Measurements from ENCODE around the gene ICA1L. TPM values are rescaled to one million over a fixed set of nuclear protein-coding genes. Genes with fewer than 3 reads are reported as not detected.

ICA1L gene
- total RNA-seq, 1 donor from 2014 or later = 2.3 TPM

GRCh38 chr2:202818321-202818720 lies 53.2 kb downstream of the ICA1L start:
- no peak for DNase-seq
- no peak overlapping the region for H3K4me3 ChIP-seq
- no peaks in the 10 kb centered on the region for H3K36me3 ChIP-seq
- H3K27me3 ChIP-seq = no peaks in the 10 kb centered on the region
- intact Hi-C loops (cut with DNase I) = no loop called here
- H3K4me1 ChIP-seq = peaks cover 7% of the 10 kb centered on the region
- no peaks in the 10 kb centered on the region for H3K9me3 ChIP-seq
- ATAC-seq = no peak
- TF ChIP-seq, protein P1, sequence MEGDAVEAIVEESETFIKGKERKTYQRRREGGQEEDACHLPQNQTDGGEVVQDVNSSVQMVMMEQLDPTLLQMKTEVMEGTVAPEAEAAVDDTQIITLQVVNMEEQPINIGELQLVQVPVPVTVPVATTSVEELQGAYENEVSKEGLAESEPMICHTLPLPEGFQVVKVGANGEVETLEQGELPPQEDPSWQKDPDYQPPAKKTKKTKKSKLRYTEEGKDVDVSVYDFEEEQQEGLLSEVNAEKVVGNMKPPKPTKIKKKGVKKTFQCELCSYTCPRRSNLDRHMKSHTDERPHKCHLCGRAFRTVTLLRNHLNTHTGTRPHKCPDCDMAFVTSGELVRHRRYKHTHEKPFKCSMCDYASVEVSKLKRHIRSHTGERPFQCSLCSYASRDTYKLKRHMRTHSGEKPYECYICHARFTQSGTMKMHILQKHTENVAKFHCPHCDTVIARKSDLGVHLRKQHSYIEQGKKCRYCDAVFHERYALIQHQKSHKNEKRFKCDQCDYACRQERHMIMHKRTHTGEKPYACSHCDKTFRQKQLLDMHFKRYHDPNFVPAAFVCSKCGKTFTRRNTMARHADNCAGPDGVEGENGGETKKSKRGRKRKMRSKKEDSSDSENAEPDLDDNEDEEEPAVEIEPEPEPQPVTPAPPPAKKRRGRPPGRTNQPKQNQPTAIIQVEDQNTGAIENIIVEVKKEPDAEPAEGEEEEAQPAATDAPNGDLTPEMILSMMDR (IDR thresholded peaks at IDR 0.05) = no peak
- no peak overlapping the region for H3K27ac ChIP-seq

GRCh38 chr2:202817771-202818170 lies 53.8 kb downstream of the ICA1L start:
- no peak overlapping the region for H3K4me3 ChIP-seq
- no peaks in the 10 kb centered on the region for H3K27me3 ChIP-seq
- no peak for DNase-seq
- no peak for ATAC-seq
- TF ChIP-seq, protein P1 (IDR thresholded peaks at IDR 0.05) = no peak
- intact Hi-C loops (cut with DNase I) = no loop called here
- no peaks in the 10 kb centered on the region for H3K9me3 ChIP-seq
- peaks cover 7% of the 10 kb centered on the region for H3K4me1 ChIP-seq
- H3K27ac ChIP-seq = no peak overlapping the region
- H3K36me3 ChIP-seq = no peaks in the 10 kb centered on the region

DNA sequence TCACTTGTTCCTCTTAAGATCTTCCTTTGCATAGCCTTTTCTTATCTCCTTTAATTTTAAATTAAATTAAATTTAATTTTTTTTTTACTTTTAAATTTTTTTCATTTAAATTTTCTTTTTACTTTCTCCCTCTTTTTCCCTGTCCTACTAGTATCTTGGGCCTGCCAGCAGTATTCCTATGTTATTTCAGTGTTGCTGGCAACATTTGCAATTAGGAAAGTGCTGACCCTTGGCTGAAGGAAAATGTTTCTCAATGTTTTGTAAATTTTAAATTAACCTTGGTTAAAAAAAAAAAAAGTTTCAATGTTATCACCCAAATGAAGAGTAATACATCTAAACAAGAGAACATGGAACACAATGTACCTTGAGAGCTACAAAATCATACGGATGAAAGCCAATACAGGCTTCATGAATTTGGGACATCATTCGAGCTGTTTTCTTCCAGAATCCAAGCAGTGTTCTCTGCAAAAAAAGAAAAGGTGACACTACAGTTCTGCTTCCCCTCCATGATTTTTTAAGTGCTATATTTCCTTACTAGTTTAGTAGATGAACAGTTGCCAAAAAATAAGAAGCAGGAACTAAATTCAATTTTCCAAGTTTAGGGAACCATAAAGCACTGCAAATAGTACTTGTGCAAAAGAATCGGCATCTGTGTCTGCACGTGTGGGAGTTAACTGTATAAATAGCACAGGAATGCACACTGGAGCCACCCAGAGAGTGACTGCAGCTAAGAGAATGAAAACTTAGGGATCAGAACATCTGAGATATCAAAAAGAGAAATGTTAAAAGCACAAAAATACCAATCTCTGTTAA lies 55.8 kb downstream of the ICA1L start:
- TF ChIP-seq, protein P1 (IDR thresholded peaks at IDR 0.05) = no peak
- peaks cover 7% of the 10 kb centered on the region for H3K4me1 ChIP-seq
- peak overlapping the region; percentile 15 for H3K27ac ChIP-seq
- no peak overlapping the region for H3K4me3 ChIP-seq
- no peaks in the 10 kb centered on the region for H3K36me3 ChIP-seq
- no peaks in the 10 kb centered on the region for H3K9me3 ChIP-seq
- H3K27me3 ChIP-seq = no peaks in the 10 kb centered on the region
- DNase-seq (no peak), ATAC-seq (no peak)
- intact Hi-C loops (cut with DNase I) = no loop called here

DNA sequence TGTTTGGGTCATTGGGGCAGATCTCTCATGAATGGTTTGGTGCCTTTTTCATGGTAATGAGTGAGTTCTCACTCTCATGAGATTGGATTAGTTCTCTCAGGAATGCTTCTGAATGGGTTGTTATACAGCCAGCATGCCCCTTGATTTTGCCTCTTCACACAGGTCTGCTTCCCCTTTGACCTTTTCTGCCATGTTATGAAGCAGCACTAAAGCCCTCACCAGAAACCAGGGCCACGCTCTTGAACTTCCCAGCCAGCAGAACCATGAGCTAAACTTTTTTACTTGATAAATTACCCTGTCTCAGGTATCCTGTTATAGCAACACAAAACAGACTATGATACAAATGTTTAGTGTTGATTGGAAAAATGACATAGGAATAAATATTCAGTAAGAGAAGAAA lies 57.3 kb downstream of the ICA1L start:
- Histone ChIP-seq H3K4me1 (peaks cover 7% of the 10 kb centered on the region), H3K27me3 (no peaks in the 10 kb centered on the region), H3K36me3 (no peaks in the 10 kb centered on the region), H3K9me3 (no peaks in the 10 kb centered on the region), H3K4me3 (no peak overlapping the region), H3K27ac (no peak overlapping the region)
- TF ChIP-seq, protein P1 (IDR thresholded peaks at IDR 0.05) = no peak
- intact Hi-C loops (cut with DNase I) = no loop called here
- ATAC-seq (no peak), DNase-seq (no peak)

GRCh38 chr2:202813387-202813786 lies 58.2 kb downstream of the ICA1L start:
- no peak for DNase-seq
- H3K4me1 ChIP-seq = peaks cover 7% of the 10 kb centered on the region
- no peaks in the 10 kb centered on the region for H3K36me3 ChIP-seq
- TF ChIP-seq, protein P1 (IDR thresholded peaks at IDR 0.05) = no peak
- no peaks in the 10 kb centered on the region for H3K9me3 ChIP-seq
- intact Hi-C loops (cut with DNase I) = no loop called here
- no peak overlapping the region for H3K4me3 ChIP-seq
- no peak for ATAC-seq
- H3K27ac ChIP-seq = no peak overlapping the region
- no peaks in the 10 kb centered on the region for H3K27me3 ChIP-seq

Data from upper lobe of right lung (tissue), 1 donor.